ENCODE data around the gene MIA2.

Gene MIA2

DNA sequence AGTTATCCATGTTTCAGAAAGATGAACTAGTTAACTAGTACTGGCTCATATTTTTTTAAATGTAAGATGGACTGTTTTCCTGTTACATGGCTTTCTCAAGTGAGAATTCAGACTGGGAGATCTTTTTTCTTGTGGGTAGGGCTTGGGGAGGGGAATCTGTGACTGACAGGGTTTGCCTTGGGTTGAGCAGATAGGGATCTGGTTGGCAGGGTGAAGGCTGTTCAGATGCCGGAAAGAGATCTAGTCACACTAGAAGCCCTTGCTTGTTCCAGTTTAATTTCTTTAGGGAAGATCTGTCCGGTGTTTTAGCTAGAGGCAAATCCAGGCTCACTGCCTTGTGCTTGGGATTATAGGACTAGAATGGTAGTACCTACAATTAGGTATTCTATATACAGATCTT is 135.3 kb downstream of the MIA2 start:
- TF ChIP-seq, protein P1, sequence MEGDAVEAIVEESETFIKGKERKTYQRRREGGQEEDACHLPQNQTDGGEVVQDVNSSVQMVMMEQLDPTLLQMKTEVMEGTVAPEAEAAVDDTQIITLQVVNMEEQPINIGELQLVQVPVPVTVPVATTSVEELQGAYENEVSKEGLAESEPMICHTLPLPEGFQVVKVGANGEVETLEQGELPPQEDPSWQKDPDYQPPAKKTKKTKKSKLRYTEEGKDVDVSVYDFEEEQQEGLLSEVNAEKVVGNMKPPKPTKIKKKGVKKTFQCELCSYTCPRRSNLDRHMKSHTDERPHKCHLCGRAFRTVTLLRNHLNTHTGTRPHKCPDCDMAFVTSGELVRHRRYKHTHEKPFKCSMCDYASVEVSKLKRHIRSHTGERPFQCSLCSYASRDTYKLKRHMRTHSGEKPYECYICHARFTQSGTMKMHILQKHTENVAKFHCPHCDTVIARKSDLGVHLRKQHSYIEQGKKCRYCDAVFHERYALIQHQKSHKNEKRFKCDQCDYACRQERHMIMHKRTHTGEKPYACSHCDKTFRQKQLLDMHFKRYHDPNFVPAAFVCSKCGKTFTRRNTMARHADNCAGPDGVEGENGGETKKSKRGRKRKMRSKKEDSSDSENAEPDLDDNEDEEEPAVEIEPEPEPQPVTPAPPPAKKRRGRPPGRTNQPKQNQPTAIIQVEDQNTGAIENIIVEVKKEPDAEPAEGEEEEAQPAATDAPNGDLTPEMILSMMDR (IDR thresholded peaks at IDR 0.05; ENCODE audit: extremely low read depth, insufficient read depth, missing control alignments), result no peak
- in situ Hi-C loops (cut with MboI; ENCODE audit: low pct_unique_long_range_greater_than_20kb, low sequenced_read_pairs, unreplicated experiment), result no loop called here
- DNase-seq (ENCODE audit: low spot score), result no peak

DNA sequence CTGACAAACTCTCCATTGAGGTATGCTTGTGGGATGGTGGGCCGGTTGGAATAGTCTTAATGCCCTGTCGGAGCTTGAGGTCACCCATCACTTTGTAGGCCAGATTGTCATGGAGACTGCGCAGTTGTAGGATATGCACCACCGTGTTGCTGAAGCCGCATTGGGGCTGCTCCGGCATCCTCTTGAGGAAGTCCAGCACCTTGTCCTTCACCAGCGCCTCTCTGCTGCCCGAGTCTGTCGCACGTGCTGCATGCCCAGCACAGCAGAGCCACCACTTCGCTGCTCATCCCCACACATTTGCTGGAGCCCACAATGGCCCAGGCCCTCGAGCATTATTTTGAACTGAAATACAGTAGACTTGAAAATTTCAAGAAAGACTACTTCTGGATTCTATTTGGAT is 136.7 kb downstream of the MIA2 start:
- in situ Hi-C loops (cut with MboI; ENCODE audit: low pct_unique_long_range_greater_than_20kb, low sequenced_read_pairs, unreplicated experiment), result no loop called here
- DNase-seq (ENCODE audit: low spot score), result no peak
- TF ChIP-seq, protein P1 (IDR thresholded peaks at IDR 0.05; ENCODE audit: extremely low read depth, insufficient read depth, missing control alignments), result no peak

DNA sequence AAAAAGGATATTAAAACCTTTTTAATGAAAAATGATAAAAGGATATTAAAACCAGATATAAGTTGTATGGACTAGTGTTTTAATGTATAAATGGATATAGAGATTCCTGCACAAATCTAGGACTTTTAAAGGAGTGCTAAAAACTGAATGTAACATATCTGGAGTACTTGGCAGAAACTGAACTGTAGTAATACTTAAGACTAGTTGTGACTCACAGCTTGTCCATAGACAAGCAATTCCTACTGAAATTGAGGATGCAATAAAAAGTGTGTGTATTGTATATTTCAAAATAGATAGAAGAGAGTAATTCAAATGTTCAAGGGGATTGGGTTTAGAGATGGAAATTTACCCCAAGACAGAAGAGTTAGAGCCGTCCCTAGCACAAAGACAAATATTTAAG is 138.9 kb downstream of the MIA2 start:
- TF ChIP-seq, protein P1 (IDR thresholded peaks at IDR 0.05; ENCODE audit: extremely low read depth, insufficient read depth, missing control alignments), result no peak
- no peak for DNase-seq (ENCODE audit: low spot score)
- in situ Hi-C loops (cut with MboI; ENCODE audit: low pct_unique_long_range_greater_than_20kb, low sequenced_read_pairs, unreplicated experiment), result no loop called here

DNA sequence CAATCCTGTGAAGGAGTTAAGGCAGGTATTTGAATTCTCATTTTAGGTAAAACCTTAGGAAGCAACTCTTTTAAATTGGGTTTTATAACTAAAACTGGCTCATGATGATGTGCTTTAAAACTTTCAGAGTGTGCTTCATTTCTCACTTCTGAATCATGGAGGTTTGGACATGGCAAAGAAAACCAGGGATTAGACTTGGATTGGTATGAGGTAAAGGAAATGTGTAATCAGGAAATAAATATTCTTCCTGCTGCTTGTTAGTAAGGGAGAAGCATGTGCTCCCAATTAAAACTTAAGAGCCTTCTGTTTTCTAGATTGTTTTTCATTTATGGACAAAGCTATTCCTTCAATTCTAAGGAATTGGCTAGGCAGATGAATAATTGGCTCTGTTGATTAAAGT is 141.1 kb downstream of the MIA2 start:
- TF ChIP-seq, protein P1 (IDR thresholded peaks at IDR 0.05; ENCODE audit: extremely low read depth, insufficient read depth, missing control alignments), result no peak
- DNase-seq (ENCODE audit: low spot score), result no peak
- in situ Hi-C loops (cut with MboI; ENCODE audit: low pct_unique_long_range_greater_than_20kb, low sequenced_read_pairs, unreplicated experiment), result no loop called here

DNA sequence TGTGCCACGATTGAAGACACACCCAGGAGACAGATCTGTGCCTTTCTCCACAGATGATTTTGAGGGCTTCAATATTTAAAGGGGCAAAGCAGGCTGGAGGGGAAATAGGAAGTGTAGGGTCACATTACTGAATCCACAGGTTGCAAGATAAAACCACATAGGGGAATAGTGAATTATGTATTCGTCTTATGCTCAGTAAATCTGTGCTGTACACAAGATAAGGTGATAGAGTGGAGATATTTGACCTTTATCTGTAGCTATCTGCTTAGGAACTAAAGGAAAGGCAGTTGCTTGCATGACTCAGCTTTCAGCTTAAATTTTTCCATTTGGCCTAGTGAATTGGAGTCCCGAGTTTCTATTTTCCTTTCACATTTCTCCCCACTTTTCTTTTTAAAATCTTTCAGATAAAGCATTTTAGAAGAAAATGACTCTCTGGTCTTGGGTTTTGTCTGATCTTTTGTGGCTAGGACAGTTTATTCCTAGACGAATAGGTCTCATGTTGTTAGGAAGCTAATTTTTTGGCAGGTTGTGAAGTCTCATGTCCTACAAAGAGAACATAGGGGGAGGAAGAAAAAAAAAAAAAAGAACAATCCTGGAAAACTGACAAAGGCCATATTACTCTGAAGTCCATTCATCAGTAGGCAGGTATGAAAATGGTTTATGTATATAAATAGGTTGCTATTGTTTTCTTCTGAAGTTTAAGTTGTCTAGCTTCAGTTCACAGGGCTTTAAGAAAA is 143.1 kb downstream of the MIA2 start:
- TF ChIP-seq, protein P1 (IDR thresholded peaks at IDR 0.05; ENCODE audit: extremely low read depth, insufficient read depth, missing control alignments), result no peak
- in situ Hi-C loops (cut with MboI; ENCODE audit: low pct_unique_long_range_greater_than_20kb, low sequenced_read_pairs, unreplicated experiment), result no loop called here
- DNase-seq (ENCODE audit: low spot score), result no peak

DNA sequence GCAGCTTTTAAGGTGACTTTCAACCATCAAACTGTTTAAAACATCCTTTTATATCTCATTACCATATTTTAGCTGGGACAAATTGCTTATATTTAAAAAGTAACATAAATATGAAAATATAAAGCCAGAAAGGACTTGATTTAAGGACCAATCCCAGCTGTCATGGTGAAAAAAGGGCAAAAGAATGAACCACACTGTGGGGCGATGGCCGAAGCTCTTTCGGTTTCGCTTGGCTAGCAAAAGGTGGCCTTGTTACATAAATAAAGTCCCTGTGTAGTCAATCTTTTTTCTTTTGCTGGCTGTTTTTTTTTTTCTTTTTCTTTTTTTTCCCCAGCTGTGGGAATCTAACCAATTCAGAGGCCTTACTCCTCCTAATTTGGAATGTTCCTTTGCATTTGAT is 147.7 kb downstream of the MIA2 start:
- TF ChIP-seq, protein P1 (IDR thresholded peaks at IDR 0.05; ENCODE audit: extremely low read depth, insufficient read depth, missing control alignments), result no peak

More for the DNA sequence above, 147.7 kb downstream of the MIA2 start:
- DNase-seq (ENCODE audit: low spot score), result no peak
- in situ Hi-C loops (cut with MboI; ENCODE audit: low pct_unique_long_range_greater_than_20kb, low sequenced_read_pairs, unreplicated experiment), result no loop called here
